Gastrocnemius medialis (tissue), 4 donors: ENCODE measurements around the gene SYT1.

Source experiments
- POLR2A ChIP-seq, 2 donors: fragments of 450-650 bp; IDR thresholded peaks; one replicate each; pipeline ENCODE4 v1.6.1; 2017; ENCODE audit warnings: antibody characterized with exemption in 2 of 2, mild to moderate bottlenecking in 2 of 2, moderate library complexity in 2 of 2
- TF ChIP-seq, protein P1 (sequence below), 5 experiments: fragments of 450-650 bp in 3 of 5; fragments of 200-600 bp in 2 of 5; sonication (generic) in 2 of 5; IDR thresholded peaks in 4 of 5; conservative IDR thresholded peaks in 1 of 5; 1 replicate in 4 of 5; 2 replicates in 1 of 5; pipeline ENCODE4 v1.5.1; 2016 to 2019; ENCODE audit warnings: antibody characterized with exemption in 5 of 5, mild to moderate bottlenecking in 3 of 5, moderate library complexity in 3 of 5

DNA sequence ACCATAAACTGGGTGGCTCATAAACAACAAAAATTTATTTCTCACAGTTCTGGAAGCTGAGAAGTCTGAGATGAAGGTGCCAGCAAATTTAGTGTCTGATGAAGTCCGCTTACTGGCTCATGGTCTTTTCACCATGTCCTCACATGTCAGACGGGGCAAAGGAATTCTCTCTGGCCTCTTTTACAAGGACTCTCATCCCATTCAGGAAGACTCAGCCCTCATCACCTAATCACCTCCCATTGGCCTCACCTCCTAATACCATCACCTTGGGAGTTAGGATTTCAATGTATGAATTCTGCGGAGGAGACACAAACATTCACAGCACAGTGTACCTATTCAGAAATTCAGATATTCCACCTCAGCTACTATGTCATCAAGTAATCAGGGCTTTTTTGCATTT is 468.6 kb downstream of the SYT1 start:
- TF ChIP-seq, protein P1, sequence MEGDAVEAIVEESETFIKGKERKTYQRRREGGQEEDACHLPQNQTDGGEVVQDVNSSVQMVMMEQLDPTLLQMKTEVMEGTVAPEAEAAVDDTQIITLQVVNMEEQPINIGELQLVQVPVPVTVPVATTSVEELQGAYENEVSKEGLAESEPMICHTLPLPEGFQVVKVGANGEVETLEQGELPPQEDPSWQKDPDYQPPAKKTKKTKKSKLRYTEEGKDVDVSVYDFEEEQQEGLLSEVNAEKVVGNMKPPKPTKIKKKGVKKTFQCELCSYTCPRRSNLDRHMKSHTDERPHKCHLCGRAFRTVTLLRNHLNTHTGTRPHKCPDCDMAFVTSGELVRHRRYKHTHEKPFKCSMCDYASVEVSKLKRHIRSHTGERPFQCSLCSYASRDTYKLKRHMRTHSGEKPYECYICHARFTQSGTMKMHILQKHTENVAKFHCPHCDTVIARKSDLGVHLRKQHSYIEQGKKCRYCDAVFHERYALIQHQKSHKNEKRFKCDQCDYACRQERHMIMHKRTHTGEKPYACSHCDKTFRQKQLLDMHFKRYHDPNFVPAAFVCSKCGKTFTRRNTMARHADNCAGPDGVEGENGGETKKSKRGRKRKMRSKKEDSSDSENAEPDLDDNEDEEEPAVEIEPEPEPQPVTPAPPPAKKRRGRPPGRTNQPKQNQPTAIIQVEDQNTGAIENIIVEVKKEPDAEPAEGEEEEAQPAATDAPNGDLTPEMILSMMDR (IDR thresholded peaks at IDR 0.05 in 4 of 5, conservative IDR thresholded peaks at IDR 0.05 in 1 of 5): no peak
- TF ChIP-seq POLR2A (IDR thresholded peaks at IDR 0.05): no peak
